HG02938 (cell line): ENCODE results near the gene ZNF846.
A peak's percentile ranks its signal among the peaks of the same experiment; 100 is the strongest.
"Not testable (repeated sequence)": the region's sequence is repeated elsewhere in the genome, so short reads cannot be mapped to it uniquely, and the experiment has no call there.

Source experiments
- ATAC-seq: cut with Tn5 transposase; IDR thresholded peaks from one replicate; pipeline ENCODE4 v1.9.1; 2021; ENCODE audit warnings: mild to moderate bottlenecking, moderate library complexity; ENCODE audit not compliant: unreplicated experiment

The ZNF846 gene

DNA sequence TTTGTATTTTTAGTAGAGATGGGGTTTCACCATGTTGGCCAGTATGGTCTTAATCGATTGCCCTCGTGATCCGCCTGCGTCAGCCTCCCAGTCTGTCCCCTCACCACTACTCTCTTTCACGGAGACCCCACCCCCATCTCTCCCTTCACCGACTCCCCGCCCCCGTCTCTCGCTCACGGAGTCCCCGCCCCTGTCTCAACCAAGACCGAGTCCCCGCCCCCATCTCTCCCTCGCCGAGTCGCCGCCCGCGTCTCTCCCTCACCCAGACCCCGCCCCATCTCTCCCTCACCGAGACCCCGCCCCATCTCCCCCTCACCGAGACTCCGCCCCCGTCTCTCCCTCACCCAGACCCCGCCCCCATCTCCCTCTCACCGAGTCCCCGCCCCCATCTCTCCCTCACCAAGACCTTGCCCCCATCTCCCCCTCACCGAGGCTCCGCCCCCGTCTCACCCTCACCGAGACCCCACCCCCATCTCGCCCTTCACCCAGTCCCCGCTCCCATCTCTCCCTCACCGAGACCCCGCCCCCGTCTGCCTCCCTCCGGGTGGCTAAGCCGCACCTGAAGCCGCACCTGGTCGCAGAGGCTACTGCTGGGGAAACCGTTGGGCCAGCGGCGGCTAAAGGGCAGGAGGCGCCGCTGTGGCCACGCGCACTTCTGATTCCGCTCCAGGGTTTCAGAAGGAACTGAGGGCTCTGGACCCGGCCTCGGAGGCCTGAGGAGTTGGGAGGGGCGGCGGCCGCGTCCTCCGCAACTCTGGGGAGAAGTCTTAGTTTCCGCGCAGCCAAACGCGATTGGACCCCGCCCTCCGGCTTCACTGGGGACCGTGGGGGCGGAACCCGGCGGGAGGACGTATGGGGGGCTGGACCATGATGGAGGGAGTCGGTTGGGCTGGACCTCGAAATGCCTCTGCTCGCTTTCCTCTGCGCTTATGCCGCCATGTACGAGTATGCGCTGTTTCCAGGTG is 17.1 kb upstream of the ZNF846 start:
- ATAC-seq: peak; percentile 78

DNA sequence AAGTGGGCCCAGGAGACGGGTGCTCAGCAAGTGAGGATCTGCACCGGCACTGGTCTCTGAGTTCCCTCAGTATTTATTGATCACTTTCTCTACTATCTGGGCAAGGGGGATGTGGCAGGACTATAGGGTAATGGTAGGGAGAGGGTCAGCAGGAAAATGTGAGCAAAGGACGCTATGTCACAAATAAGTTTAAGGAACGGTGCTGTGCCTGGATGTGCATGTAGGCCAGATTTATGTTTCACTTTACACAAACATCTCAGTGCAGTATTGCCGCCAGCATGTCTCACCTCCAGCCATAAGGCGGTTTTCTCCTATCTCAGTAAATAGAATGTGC is 15.6 kb upstream of the ZNF846 start:
- not testable (repeated sequence) for ATAC-seq

DNA sequence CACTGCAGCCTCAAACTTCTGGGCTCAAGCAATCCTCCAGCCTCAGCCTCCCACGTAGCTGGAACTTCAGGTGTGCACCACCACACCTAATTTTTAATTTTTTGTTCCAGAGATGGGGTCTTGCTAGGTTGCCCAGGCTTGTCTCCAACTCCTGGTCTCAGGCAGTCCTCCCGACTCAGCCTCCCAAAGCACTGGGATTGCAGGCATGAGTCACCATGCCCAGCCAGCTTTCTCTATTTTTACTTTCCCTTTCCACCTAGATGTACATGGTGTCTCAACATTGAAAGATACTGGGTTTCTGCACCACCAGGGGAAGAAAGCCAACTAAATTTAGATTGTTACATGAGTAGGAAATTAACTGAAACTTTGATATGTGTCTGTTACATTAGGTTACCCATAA is 13.8 kb upstream of the ZNF846 start:
- no peak for ATAC-seq

DNA sequence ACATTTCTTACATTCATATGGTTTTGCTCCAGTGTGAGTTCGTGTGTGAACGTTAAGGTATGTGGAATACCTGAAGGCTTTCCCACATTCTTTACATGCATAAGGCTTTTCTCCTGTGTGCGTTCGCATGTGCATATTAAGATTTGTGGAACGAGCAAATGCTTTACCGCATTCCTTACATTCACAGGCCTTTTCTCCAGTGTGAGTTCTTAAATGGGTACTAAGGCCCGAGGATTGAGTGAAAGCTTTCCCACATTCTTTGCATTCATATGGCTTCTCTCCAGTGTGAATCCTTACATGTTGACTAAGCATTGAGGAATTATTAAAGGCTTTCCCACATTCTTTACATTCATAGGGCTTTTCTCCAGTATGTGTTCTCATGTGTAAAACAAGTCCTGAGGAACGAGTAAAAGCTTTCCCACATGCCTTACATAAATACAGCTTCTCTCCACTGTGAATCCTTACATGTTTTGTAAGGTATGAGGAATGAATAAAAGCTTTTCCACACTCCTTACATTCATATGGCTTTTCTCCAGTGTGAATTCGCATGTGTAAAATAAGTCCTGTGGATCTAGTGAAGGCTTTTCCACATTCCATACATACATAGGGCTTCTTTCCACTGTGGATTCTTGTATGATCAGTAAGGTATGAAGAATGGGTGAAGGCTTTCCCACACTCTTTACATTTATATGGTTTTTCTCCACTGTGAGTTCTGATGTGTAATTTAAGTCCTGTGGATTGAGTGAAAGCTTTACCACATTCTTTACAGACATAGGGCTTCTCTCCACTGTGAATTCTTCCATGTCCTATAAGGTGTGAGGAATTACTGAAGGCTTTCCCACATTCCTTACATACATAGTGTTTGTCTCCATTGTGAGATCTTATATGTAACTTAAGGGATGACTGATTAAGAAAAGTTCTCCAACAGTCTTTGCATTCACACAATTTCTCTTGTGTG is 10.7 kb downstream of the ZNF846 start:
- no peak for ATAC-seq

DNA sequence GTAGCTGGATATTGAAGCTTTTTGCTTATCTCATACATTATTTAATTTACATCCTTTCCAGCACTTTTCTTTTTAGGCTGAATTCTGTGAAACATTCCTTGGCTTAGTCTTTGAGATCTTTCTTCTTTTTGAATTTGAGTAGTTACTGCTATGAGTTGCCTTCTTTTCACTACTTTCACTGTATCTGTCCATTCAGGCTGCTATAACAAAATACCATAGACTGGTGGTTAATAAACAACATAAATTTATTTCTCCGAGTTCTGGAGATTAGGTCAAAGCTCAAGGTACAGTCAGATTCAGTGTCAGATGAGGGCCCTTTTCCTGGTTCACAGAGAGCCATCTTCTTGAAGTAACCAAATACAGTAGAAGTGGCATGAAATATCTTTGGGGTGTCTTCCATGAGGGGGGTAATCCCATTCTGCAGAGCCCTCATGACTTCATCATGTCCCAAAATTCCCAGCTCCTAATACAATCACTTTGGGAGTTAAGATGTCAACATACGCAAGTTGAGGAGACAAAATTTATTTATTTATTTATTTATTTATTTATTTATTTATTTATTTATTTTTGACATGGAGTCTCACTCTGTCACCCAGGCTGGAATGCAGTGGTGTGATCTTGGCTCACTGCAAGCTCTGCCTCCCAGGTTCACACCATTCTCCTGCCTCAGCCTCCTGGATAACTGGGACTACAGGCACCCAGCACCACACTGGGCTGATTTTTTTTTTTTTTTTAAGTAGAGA is 15.7 kb downstream of the ZNF846 start:
- ATAC-seq: no peak

DNA sequence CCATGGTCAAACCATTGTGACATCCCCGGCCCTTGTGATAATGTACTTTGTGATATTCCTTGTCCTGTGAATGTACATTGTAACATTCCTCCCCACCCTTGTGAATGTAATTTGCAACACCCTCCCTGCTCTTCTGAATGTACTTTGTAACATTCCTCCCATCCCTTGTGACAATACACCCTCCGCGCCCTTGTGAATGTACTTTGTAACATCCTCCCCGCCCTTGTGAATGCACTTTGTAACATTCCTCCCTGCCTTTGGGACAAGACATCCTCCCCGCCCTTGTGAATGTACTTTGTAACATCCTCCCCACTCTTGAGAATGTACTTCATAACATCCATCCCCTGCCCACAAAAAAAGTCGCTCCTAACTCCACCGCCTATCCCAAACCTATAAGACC is 17.1 kb downstream of the ZNF846 start:
- no peak for ATAC-seq

DNA sequence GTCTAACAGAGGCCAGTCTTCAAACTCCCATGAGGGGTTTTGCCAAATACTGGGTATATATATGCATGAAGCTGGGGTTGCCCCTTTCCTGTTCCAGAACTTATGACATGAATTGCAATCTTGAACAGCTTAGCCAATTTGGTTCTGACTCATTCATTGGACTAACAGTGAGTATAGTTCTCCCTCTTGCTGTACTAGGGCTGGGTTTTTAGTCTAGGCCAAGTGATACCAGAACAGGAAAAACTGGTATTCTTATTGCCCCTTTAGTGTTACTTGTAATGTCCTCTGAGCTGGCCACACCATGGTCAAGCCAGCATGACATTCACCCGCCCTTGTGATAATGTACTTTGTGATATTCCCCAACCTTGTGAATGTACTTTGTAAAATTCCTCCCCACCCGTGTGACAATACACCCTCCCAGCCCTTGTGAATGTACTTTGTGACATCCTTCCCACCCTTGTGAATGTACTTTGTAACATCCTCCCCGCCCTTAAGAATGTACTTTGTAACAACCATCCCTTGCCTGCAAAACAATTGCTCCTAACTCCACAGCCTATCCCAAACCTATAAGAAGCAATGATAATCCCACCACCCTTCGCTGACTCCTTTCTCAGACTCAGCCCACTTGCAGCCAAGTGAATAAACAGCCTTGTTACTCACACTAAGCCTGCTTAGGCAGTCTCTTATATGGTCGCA is 26.9 kb downstream of the ZNF846 start:
- ATAC-seq: no peak

DNA sequence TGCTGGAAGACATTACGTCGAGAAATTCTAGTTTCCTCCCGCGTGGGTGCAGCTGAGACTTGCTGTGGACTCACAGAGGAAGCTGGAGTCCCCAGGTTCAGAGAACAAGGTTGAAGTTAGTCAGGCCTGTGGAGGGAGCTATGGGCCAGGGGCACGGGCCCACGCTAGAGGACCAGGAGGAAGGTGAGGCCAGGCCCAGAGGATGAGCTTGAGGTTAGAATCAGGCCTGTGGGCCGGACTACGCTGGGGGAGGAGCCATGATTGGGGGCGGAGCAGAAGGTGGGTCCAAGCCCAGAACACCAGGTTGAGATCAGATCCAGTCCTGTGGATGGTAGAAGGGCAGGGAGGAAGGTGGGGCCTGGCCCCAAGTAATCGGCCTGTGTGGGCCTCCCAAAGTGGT is 32.6 kb downstream of the ZNF846 start:
- no peak for ATAC-seq

DNA sequence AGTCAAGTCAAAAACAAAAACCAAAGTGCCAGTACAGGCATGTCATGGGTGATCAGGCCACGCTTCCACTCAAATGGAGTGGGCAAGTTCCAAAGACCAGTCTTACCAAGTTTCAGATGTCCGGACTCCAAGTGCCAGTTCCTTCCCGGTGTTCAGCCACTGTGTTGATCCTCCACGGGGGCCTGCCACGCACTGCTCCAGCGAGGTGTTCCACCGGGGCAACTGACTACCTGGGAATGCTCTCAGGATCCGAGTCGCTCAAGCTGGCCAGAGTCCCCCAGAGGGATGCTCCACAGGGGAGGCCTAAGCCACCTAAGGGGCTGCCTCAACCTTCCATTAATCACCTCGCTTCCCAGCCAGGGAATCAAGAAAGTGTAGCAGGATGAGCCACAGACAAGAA is 38.5 kb downstream of the ZNF846 start:
- not testable (repeated sequence) for ATAC-seq

DNA sequence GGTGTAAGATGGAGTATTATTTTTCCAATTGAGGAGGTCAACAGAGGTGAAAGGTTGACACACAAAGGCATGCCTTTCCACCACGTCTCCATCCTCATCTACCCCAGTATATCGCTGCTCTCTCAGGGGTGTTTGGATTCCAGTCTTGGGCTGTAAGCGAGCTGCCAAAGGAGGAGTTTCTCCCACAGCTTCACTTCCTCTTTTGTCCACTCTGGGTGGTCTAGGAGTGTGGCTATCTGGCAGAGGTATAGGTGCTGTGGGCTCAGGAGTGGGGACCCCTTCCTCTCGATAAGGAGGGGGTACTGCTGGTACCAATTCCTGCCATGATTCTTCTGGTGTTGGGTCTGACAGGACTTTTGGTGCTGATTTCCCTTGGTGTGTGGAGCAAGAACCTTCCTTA is 39.4 kb downstream of the ZNF846 start:
- no peak for ATAC-seq

DNA sequence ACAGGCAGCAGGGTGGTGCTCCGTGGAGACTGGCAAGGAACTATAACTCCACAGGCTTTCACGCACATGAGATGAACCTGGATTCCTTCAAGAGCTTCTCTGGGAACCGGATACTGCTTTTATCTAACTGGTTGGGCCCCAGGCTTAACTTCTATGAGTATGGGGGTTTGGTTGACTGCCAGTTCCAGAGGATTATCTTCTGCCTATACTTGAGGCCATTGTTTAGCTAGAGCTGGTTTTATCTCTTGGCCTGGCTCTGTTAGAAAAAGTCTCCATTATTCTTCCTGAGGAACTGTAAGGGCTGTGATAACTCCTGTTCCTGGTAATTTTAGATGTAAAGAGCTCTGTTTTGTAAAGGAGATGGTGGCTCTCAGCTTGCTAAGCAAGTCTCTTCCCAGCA is 40.9 kb downstream of the ZNF846 start:
- no peak for ATAC-seq

DNA sequence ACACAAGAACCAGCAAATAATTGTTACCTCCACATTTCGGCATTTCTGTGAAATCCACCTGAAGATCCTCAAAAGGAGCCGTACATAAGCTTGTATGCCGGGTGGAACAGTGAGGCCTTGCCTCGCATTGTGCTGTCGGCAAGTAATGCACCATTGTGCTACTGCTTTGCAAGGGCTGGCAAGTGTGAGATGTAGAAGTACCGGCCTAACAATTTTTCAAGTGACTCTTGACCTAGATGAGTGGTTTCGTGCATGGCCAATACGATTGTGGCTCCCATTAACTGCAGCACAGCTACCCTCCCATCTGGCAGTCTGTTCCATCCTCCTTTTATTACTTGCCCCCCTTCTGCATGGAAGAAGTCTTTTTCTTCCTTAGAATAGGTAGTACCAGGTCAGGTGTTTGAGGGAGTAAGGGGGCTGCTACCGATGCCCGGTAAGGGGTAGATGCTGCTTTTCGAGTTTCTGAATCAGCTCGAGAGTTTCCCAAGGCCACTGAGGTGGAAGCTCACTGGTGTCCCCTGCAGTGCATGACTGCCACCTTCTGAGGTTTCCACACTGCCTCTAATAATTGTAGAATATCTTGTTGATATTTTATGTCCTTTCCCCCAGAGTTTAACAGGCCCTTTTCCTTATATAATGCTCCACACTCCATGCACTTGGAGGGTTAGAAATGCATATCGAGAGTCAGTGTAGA is 42.9 kb downstream of the ZNF846 start:
- ATAC-seq: not testable (repeated sequence)

DNA sequence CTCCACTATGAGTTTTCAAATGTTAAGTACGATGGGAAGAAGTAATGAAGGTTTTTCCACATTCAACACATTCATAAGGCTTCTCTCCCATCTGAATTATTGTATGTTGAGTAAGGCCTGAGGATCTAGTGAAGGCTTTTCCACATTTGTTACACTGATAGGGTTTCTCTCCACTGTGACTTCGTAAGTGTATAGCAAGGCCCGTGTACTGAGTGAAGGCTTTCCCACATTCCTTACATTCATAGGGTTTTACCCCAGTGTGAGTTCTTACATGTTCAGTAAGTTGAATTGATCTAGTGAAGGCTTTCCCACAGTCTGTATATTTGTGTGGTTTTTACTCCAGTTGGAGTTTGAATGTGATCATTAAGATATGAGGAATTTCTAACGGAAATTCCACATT is 44.4 kb downstream of the ZNF846 start:
- ATAC-seq: no peak

DNA sequence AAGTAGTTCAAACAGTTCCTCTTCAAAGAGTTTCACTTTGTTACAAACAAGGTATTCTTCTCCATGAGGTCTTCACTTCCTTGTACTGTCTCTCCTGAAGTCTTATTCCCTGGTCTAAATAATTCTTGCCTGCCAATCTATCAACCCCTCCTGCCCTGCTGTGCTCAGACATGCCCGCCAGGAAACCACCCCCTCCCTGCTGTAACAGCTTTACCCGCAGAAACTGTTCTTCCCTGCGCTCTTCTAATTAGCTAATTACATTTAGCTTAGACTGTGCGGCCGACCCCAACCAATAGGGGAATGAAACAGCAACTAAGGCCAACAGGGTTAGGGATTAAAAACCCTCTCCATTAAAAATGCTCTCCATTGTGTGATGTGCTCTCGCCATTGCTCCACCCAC is 46.7 kb downstream of the ZNF846 start:
- ATAC-seq: no peak

DNA sequence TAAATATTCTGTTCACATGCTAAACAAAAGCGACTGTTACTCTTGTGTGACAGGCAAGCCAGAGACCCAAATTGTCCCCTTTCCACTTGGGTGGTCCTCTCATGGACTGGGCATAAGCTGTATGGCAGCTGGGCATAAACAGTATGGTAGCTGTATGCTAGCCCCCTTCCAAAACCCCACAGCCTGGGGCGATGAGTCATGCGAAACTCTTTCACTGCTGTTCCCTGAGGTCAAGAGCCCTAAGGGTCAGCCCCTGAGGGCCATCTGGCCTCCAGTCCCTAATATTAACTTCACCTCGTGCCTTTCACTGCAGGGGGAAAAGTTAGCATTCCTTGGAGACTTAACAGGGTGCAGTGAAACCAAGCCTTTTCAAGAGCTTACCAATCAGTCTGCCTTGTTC is 48.0 kb downstream of the ZNF846 start:
- no peak for ATAC-seq

DNA sequence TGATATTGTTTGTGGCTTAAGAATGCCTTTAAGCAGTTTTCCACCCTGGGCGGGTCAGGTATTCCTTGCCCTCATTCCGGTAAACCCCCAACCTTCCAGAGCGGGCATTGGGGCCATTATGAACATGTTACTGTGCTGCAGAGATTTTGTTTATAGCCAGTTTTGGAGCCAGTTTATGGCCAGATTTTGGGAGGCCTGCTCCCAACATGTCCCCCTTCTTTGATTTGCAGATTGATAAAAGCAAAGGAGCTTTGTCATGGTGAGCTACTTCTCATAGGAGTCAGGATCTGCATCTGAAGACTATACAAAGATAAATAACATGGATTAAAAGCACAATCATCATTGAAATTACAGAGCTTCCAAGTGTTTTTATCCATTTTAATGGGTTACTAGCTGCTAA is 56.7 kb downstream of the ZNF846 start:
- ATAC-seq: no peak

DNA sequence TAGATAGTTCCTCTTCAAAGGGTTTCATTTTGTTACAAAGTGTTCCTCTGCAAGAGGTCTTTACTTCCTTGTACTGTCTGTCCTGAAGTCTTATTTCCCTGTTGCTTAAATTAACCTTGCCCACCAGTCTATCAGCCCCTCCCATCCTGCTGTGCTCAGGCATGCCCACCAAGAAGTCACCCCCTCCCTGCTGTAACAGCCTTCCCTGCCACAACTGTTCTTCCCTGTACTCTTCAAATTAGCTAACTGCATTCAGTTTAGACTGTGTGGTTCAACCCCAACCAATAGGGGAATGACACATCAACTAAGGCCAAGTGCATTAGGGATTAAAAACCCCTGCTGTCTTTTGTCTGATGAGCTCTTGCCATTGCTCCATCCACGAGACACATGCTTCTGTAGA is 59.2 kb downstream of the ZNF846 start:
- ATAC-seq: no peak

DNA sequence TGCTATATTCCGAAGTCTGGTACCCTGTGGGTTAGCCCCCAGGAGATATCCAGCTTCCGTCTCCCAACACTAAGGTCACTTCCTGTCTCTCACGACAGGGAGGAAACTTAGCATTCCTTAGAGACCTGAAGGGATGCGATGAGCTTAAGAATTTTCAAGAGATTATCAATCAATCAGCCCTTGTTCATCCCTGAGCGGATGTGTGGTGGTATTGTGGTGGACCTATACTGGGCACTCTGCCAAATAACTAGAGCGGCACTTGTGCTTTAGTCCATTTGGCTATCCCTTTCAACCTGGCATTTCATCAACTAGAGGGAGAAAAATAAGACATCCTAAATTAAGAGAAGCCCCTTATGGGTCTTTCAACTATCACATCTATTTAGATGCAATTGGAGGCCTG is 62.7 kb downstream of the ZNF846 start:
- no peak for ATAC-seq

DNA sequence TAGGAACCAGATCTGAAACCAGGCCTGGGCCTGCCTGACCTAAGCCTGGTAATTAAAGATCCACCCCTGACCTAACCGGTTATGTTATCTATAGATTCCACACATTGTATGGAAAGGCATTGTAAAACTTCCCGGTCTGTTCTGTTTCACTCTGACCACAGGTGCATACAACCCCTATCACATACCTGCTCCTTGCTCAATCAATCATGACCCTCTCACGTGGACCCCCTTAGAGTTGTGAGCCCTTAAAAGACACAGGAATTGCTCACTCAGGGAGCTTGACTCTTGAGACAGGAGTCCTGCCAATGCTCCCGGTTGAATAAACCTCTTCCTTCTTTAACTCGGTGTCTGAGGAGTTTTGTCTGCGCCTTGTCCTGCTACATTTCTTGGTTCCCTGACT is 66.4 kb downstream of the ZNF846 start:
- ATAC-seq: no peak
